GM21423 (cell line): ENCODE measurements around the gene TENT5D.
"Not testable (repeated sequence)": the region's sequence is repeated elsewhere in the genome, so short reads cannot be mapped to it uniquely, and the experiment has no call there.

ENCODE experiments used
- ATAC-seq: cut with Tn5 transposase; IDR thresholded peaks from one replicate; pipeline ENCODE4 v1.9.1; 2021; ENCODE audit warnings: mild to moderate bottlenecking, moderate library complexity; ENCODE audit not compliant: unreplicated experiment

TENT5D gene

GRCh38 chrX:80420147-80420546 is at the start of gene TENT5D:
TSS of gene TENT5D (plus strand) at chrX:80420447. CDS start at chrX:80442540, 22,093 bp downstream.
- ATAC-seq = no peak

- ATAC-seq = not testable (repeated sequence)
Observed at GRCh38 chrX:80385651-80386050, 34.6 kb upstream of the TENT5D start.

- no peak for ATAC-seq
Observed at GRCh38 chrX:80388206-80388605, 32.0 kb upstream of the TENT5D start.

- ATAC-seq = no peak
Observed at GRCh38 chrX:80412042-80412441, 8.2 kb upstream of the TENT5D start.

GRCh38 chrX:80423000-80423399 is 2.8 kb downstream of the TENT5D start:
- no peak for ATAC-seq

GRCh38 chrX:80423744-80424143 is 3.5 kb downstream of the TENT5D start:
- ATAC-seq = no peak

- no peak for ATAC-seq
Observed at GRCh38 chrX:80430826-80431504, 10.7 kb downstream of the TENT5D start.

- no peak for ATAC-seq
Observed at GRCh38 chrX:80431505-80431832, 11.2 kb downstream of the TENT5D start.

GRCh38 chrX:80432441-80432840 is 12.2 kb downstream of the TENT5D start:
- ATAC-seq = no peak

- ATAC-seq = no peak
Observed at GRCh38 chrX:80432863-80433262, 12.6 kb downstream of the TENT5D start.

GRCh38 chrX:80468166-80468565 is 47.9 kb downstream of the TENT5D start:
- not testable (repeated sequence) for ATAC-seq

GRCh38 chrX:80471582-80471981 is 51.3 kb downstream of the TENT5D start:
- no peak for ATAC-seq

GRCh38 chrX:80485543-80485942 is 65.3 kb downstream of the TENT5D start:
- no peak for ATAC-seq

GRCh38 chrX:80486299-80486698 is 66.1 kb downstream of the TENT5D start:
- no peak for ATAC-seq

- ATAC-seq = no peak
Observed at GRCh38 chrX:80489166-80489565, 68.9 kb downstream of the TENT5D start.
